Keratinocyte (primary cell): ENCODE measurements around the gene PDZD7.

Experiments used
- CTCF ChIP-seq, 3 experiments: IDR thresholded peaks in 1 of 3; conservative IDR thresholded peaks in 1 of 3; optimal IDR thresholded peaks in 1 of 3; 2 replicates in 2 of 3; 3 replicates in 1 of 3; pipeline versions ENCODE3 to v1.5.1; 2011; ENCODE audit warnings: low read length in 3 of 3, mild to moderate bottlenecking in 3 of 3, moderate library complexity in 2 of 3, control low read depth in 1 of 3, inconsistent platforms in 1 of 3; ENCODE audit not compliant: insufficient read depth in 2 of 3; ENCODE audit errors: extremely low read depth in 1 of 3
- EZH2 ChIP-seq: IDR thresholded peaks from one replicate; pipeline ENCODE4 v1.6.1; 2012; ENCODE audit warnings: inconsistent platforms, mild to moderate bottlenecking, low read length, moderate library complexity

GRCh38 chr10:100963826-100964225, 67.1 kb downstream of the PDZD7 start:
- TF ChIP-seq CTCF (optimal IDR thresholded peaks at IDR 0.05 in 1 of 3, IDR thresholded peaks at IDR 0.05 in 1 of 3, conservative IDR thresholded peaks at IDR 0.05 in 1 of 3; ENCODE audit: extremely low read depth in 1 of 3, insufficient read depth in 2 of 3, low read length in 3 of 3) (no peak), EZH2 (no peak)
